Measurements from ENCODE around the gene AKT3.

Gene AKT3

DNA sequence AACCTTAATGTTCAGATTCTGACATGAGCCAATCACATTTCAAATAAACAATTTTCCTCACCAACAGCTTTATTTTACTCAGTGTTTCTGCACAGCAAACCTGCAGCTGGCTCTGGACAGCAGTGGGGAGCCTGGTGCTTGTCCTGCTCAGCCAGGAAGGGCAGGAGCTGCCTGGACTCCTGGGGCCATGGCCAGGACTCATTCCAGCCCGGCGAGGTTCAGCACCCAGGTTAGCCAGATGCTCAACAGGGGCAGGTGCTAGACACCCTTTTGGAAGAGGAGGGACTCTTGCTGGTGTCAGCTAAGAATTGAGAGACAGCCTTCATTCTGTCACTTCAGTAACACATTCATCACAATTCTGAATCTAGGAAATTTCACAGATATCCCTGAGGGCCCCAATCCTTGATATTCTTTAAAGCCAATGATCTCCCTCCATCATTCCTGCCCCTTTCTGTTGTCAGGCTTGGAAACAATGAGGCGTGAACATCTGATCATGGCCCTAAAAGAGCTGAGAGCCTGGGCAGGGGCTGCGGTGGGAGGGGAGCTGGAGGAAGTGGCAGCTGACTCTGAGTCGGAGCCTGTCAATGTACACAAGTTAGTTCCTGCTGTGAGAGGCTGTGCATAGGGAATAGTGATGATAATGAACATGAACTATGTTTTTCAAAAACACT, 342.9 kb downstream of the AKT3 start:
- no peak for DNase-seq (ENCODE audit: low spot score)

DNA sequence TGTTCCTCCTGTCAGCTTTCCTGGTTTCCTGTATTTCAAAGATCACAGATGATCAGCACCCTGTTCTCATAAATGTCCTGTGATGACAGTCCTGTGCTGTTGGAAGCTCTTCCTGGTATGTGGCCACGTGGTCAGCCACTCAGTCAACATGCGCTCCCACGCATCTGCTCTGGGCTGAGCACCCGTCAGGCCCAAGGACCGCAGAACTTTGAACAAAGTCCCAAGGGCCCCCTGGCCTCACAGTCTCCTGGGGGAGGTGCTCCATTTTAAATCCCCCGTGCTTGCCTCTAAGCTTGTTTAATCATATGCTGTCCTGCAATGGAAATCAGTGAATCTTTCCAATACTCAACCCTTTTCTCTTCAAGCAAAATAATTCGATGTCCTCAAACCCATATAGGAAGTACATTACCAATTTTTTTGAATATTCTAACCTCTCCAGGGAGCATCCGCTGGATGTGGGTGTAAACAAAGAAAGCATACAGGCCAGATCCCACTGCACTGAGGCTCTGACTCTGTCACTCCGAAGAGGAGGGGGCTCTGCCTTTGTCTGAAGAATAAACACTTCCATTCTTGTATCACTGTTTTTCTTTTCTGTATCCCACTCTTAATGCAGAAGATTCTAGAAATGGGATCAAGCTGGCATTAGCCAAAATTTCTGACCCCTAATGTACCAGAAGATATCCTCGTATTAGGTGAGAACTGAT, 343.9 kb downstream of the AKT3 start:
- no peak for DNase-seq (ENCODE audit: low spot score)

DNA sequence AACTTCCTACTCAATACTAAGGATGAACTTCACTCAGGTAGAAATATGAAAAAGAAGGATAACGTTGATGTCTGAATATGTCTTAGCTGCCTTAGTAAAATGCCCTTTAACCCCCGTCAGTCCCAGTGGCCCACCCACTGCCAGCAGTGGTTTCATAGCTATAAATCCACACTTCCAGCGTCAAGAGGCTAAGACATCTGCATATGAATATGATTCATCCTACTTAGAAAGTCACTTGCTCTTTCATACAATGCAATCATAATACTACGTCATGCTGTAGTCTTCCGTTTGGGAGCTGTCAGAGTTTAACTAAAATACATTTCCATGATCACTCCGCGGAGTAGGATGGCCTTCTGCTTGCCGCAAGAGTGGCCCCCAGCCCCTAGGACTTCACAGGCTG, 346.9 kb downstream of the AKT3 start:
- no peak for DNase-seq (ENCODE audit: low spot score)

DNA sequence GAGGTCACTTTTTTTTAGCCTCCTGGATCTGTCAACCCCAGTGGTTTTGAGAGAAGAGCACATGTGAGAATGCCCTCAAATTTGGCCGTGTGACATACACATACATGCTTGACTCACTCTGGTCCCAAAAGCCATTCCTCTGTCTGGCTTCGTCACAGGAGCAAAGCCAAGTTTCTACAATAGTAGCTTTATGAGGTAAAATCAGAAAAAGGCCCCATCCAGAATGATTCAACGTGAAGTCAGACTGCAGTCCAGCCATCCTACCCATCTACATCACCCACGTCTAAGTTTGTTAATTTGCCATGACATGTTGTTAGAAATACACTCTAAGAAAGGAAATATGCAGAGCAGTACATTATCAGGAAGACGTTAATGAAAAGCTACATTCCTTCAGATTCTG, 349.0 kb downstream of the AKT3 start:
- no peak for DNase-seq (ENCODE audit: low spot score)

DNA sequence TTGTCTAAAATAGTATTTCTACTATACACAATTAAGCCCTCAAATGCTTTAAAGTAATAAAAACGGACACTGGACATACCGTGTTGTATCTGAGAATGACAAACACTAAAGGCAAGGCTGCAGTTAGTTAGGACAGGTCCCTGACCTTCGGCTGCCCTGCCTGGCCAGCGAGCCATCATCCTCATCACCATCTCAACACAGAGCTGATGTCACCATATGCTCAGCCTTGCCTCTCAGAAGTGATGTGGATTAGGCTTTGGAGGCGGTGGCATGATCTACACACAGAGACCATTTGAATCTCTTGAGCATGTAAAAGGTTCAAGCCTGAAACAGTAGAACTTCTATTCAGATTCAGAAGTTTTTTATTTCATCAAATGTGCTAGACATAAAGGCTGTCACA, 349.5 kb downstream of the AKT3 start:
- DNase-seq (ENCODE audit: low spot score): no peak

DNA sequence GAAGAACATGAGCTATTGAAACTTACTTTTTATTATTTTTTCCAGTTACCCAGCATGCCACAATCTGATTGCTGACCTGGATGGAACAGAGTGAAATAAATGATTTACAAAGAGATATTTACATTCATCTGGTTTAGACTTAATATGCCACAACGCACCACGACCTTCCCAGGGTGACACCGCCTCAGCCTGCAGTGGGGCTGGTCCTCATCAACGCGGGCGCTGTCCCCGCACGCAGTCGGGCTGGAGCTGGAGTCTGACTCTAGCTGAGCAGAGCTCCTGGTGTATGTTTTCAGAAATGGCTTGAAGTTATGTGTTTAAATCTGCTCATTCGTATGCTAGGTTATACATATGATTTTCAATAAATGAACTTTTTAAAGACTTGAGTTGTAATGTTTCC, 350.3 kb downstream of the AKT3 start:
- DNase-seq (ENCODE audit: low spot score): no peak

DNA sequence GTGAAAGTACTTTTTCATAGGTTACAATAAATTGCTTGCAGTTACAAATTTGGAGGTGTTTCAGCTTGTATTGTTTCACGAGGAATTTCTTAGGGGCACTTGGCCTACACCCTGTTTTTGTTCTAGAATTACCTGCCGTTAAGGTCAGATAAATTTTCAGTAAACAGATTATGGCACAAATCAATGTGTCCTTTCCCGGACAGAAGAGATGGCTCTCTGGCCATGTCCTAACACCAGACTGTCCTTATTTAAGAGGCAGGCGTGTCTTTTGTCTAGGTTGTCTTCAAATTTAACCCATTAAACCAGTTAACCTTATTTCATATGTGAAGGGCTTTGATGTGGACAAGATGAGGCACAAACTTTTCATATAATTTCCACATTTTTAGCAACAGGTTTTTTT, 350.8 kb downstream of the AKT3 start:
- no peak for DNase-seq (ENCODE audit: low spot score)

DNA sequence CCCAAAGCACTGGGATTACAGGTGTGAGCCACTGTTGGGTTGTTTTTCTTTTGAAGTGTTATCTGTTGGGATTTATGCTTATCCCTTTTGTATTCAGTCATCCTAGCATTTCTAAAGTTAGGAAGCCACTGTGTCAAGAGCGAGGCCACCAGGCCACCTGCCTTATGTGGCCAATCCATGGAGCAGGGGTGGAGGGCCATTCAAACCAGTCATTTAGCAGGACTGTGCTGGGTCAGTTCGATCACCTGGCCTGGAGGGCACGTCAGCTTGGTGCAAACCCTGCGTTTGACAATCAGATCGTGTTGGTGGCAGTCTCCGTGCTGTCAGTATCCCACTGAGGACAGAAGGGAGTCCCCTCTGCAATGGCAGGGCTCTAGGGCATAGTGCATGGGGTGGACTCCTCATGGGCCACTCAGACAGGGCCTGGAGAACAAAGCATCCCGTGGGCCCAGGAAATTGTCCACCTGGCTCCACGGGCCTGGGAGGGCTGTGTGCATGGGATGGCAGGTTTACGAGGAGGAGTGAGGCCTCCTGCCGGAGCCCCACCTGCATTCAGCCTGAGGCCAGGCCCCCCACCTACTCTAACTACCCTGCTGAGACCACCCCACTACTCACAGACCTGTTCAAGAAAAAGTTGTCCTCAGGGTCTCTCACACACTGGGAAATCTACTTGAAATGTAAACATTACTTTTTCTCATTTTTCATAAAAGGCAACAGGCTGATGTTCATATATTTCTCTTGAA, 351.9 kb downstream of the AKT3 start:
- DNase-seq (ENCODE audit: low spot score): no peak

DNA sequence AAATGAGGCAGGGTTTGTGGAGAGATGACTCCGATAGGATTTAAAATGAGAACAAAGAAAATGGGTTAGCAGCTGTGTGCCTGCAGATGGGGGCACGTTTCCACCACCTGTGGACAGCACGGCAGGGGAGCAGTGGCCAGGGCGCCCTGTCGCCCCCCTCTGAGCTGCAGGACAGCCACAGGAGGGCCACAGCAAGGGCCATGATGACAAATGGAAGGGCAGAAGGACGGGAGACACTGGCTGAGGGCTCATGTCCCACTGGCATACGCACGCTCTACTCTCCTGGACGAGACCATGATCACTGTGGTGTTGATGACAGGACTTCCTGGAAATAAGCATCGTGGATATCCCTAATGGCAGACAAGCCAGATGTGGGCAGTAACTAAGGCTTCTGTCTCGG, 353.2 kb downstream of the AKT3 start:
- no peak for DNase-seq (ENCODE audit: low spot score)

DNA sequence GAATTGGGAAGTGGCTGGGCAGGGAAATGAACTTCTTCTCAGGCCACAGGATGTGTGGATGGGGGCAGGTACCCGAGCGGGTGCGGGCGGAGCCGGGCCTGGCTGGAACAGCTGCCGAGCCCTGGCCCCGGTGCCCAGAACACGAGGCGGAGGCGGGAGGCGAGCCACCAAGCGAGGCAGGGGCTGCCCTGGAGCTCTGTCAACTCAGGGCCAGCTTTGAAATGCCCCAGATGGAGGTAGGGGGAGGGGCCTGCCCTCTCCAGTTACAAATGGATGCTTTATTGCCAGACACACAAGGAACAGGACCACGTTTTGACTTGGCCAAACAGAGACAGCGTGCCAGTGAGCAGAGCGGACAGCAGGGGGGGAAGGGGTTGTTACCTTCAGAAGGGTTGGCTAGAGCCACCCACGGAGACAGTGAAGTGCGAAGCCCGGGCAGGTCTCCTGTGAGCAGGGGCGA, 353.8 kb downstream of the AKT3 start:
- no peak for DNase-seq (ENCODE audit: low spot score)

DNA sequence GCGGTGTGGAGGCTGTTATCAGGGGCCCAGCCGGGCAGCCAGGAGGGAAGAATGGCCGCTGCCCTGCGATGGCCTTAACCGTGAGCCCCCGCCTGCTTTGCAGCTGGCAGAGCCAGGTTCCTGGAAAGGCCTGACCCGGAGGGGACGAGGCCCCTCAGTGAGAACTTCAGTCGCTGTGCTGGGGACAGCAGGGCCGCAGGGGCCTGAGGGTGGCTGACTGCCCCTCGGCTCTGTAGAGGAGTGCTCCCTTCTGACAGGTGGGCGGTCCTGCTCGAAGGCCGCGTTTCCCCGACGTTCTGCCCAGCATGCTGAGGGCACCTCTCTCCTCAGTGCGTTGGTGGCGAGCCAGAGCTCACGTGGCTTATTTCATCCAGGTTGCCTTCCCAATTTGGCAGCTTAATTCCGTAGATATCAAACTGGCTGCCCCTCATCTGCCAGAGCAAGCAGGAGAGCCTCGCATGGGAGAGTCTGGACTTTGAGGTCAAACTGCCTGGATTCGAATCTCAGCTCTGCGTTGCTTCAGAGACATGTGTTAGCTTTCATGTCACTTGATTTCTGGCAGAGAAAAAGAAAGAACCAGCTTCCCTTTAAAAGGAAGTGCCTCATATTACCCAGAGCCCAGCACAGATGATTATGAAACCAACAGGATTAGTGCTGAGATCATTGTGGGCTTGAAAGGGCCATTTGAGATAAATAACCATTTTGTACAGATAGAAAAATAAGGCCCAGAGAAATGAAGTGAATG, 354.4 kb downstream of the AKT3 start:
- DNase-seq (ENCODE audit: low spot score): no peak

DNA sequence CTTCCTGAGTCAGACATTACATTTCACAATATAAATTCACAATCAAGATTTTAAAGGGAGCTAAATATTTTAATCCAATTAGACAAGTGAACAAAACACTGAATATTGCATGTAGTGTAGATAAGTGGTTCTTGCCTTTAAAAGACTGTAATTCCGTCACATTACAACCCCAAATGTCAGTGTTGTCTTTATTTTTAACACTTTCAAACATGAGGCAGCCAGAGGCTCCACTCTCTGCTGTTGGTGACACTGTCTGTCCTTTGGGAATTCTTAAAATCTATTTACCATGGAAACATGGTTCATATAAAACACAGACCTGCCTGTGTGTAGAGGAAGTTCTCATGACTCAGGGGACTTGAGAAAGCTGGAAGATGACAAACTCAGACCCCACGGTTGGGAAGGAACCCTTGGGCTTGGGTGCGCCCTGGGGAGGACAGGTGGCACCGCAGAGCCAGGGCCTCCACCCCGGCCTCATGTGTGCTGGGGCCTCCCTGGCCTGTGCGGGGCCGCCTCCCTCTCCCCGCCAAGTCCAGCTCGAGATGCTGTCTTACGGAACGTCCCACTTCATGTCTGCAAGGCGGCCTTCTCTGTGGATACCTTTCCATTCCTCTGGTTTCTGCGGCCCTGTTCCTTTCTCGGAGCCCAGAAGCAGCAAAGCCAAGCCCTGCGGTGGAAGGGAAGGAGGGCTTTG, 355.2 kb downstream of the AKT3 start:
- DNase-seq (ENCODE audit: low spot score): no peak

DNA sequence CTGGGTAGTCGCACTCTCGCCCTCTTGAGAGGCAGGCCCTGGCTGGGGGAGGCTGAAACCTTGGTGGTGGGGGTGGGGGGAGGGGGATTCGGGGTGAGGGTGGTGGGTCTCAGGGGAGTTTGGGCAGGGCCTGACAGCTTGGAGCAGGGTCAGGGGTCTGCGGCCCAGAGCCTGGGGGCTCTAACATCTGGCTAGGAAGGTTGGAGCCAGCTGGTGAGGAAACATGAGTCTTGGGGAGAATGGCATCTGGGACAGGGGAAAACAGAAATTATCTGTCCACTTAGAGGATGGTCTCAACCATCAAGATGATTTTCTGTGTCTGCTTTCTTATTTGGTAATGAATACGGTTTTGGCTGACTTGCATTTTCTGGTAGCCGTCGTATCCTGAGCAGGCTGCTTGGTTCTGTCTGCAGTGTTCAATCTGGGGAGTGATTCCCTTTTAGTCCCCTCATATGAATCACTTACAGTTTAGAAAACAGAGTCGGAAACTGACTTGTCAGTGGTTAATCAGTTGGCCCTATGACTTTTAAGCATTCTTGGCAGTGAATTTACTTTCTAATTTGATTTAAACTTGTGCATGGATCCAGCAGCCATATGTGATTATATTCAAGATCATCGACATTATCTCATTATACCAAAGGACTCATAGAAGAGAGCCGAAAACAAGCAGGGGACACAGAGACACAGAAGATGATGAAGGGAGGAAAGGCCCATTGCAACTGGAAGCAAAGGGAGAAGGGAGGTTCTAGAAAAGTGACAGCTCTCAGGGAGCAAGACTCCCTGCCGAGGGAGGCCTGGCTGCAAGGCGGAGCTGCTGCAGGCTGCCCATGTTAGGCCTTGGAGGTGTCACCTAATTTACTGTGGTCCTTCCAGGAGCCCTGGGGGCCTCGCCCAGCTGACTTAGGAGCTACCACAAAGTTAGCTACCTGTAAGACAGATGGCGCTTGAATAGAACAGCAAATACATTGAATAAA, 356.6 kb downstream of the AKT3 start:
- no peak for DNase-seq (ENCODE audit: low spot score)

DNA sequence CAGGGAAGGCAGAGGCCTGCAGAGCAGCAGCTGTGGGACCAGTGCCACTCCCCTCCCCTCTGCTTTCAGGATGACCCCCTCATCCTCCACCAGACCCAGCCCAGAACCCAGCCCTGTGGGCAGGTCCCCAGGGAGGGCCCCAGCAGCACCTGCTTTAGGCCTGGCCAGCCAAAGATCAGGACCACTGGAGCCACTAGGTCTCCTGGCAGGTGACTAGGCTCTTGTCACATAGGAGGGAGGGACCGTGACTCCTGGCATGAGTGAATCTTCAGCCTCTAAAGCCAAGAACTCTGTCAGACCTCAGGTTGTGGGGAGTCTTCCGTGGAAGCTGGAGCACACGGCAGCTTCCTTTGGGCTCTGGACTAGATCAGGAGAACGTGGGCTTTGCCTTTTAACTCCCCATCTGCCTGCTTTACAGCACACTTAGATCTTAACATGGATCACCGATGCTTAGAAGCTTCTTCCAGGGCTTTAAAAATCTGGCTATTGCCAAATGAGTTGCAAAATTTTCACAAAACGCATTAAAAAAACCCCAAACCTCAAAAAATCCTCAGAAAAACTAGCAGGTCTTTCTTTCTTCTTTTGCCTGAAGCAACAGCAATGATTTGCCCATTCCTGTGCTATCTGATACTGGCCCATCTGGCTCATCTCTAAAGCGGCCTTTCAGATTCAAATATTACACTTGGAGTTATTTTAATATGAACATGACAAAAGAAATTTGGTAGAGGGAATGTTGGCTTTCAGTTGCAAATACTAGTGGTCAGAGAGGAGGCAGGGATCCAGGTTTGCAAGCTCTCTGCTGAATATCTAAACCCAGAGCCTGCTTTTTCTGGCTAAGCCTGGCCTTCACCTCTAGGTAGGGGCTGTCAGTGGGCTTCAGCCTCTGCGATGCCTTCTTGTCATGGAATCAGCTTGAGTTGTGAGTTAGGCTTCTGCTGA, 359.0 kb downstream of the AKT3 start:
- no peak for DNase-seq (ENCODE audit: low spot score)

DNA sequence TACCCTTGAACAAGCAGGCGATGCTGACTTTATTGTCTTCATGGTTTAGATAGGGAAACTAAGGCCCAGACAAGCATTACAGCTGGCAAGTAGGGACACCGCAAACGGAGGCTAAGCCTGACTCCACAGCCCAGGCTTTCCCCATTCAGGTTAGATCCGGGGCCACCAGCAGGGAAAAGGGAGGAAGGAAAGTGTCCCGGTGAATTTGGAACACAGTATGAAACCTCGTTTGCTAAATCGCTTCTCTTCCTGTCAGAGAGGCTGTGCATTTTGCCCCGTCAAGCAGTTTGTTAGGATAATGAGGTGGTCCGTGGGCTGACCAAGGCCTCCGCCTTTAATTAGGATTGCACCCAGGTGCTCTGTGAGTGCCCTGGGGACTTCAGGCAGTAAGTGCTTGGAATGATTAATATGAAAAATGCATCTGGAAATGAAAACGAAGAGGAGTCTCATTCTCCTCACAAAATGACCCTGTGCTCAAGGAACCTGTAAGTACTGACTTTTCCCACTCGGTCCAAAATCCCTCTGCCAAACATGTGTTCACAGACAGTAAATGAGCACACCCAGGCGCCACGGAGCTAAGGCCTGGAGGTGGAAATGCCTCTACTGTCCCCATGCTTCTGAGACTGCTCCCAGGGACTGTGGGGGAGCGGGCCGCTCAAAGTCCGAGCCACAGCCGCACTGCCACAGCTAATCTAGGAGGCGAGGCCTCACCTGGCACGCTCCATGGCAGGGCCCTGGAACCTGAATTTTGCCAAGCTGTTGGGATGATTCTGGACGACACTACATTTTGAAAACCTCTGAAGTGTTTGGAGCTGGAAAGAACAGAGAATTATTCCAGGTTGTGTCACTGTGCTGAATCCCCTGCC, 360.1 kb downstream of the AKT3 start:
- no peak for DNase-seq (ENCODE audit: low spot score)

DNA sequence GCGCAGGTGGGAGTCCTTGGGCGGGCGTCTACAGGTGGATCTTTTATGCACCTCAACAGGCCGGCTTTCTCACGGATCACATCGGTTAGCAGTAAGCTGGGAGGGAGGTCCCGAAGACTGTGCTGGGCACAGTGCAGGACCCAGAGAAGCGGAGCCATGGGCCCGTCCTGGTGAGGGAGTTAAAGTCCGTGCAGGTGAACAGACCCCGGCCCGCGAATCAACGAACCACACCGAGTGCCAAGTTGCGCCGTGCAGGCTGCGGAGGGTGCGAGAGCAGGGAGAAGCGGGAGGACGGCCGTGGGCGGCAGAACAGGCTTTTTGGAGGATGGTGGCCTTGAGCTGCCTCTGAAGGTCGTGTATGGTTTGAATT, 360.9 kb downstream of the AKT3 start:
- DNase-seq (ENCODE audit: low spot score): no peak

DNA sequence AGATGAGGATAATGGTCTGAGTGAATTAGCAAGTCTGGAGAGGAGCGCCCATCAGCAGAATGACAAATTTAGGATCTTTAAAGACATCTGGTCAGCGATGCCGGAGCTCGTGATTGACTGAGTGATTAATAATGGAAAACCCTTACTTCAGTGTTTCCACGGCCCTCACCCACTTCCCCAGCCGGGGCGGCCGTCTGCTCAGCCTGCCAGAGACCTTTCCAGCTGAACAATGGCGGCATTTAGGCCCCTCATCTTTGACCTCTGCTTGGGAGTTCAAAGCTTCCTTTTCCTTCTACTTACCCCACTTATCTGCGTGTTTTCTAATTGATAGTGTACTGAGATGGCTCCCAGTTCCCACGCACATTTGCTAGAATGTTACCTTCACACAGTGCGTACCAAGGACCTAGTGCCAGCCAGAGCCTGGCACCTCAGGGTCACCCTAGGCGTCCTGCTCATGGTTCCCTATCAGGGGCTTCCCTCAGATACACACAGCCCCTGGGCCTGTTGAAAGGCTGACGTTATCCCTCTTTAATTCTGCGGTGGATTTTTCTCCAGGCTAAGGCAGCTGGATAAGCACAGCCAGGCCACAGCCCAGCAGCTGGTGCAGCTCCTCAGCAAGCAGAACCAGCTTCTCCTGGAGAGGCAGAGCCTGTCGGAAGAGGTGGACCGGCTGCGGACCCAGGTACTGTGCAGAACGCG, 361.4 kb downstream of the AKT3 start:
- DNase-seq (ENCODE audit: low spot score): no peak

DNA sequence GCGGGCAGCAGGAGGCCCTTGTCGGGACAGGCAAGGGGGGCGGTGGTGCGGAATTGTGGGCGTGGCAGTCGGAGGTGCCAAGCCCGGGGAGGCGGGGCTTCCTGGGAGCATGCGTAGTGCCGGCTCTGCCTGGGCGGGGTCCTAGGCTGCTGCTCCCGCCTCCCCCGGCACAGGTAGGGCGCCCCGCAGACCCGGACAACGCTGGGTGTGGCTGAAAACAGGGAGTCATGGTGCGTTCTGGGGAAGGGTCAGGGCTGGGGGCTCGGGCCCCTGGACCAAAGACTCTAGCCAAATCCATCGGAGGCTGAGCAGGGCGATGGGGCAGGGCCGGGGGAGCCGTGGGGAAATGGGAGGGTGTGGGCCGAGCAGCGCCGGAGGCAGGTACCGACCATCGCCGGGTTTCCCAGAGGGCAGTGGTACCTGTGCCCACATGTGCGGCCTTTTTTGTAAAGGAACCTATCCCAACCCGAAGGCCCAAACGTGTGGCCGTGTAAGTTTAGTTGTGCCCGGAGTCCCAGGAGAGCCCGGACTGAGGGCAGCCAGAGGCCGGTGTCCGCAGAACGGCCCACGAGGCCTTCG, 362.3 kb downstream of the AKT3 start:
- no peak for DNase-seq (ENCODE audit: low spot score)
